Tibial artery (tissue), 4 donors: ENCODE data around the gene GLS.

Experiments
- DNase-seq, 2 donors: peaks; one replicate each; pipeline ENCODE4 v3.0.0-alpha.2; 2019
- H3K27ac ChIP-seq, 2 donors: fragments of 200-600 bp; sonication (generic) in 1 of 2; 1 replicate in 1 of 2; 2 replicates in 1 of 2; pipeline ENCODE4 v1.5.1; 2018 to 2019; ENCODE audit warnings: mild to moderate bottlenecking in 1 of 2
- H3K27me3 ChIP-seq, 2 donors: fragments of 200-600 bp; sonication (generic) in 1 of 2; one replicate each; pipeline versions ENCODE4 v1.5.1 to v1.6.0; 2016 to 2019
- H3K36me3 ChIP-seq, 3 donors: fragments of 200-600 bp; sonication (generic) in 2 of 3; one replicate each; pipeline ENCODE4 v1.5.1; 2016 to 2019; ENCODE audit warnings: mild to moderate bottlenecking in 2 of 3
- H3K4me1 ChIP-seq, 4 donors: fragments of 200-600 bp; sonication (generic) in 2 of 4; 1 replicate in 3 of 4; 2 replicates in 1 of 4; pipeline ENCODE4 v1.5.1; 2016 to 2019
- H3K4me3 ChIP-seq, 2 donors: fragments of 200-600 bp; sonication (generic) in 1 of 2; 1 replicate in 1 of 2; 2 replicates in 1 of 2; pipeline ENCODE4 v1.5.1; 2018 to 2019; ENCODE audit warnings: mild to moderate bottlenecking in 2 of 2
- H3K9me3 ChIP-seq, 3 donors: fragments of 200-600 bp; sonication (generic) in 1 of 3; one replicate each; pipeline ENCODE4 v1.5.1; 2016 to 2019
- intact Hi-C: fragments of 100-400 bp; cut with DNase I; formaldehyde crosslinking; loops from one replicate; pipeline ENCODE4 v1.15.0; 2023; ENCODE audit warnings: low total_unique reads
- TF ChIP-seq, protein P1 (sequence below), 2 experiments: fragments of 200-600 bp in 1 of 2; fragments of 450-650 bp in 1 of 2; IDR thresholded peaks; one replicate each; pipeline ENCODE4 v1.5.1; 2017 to 2019; ENCODE audit warnings: antibody characterized with exemption in 2 of 2, mild to moderate bottlenecking in 1 of 2, moderate library complexity in 1 of 2

GLS gene

DNA sequence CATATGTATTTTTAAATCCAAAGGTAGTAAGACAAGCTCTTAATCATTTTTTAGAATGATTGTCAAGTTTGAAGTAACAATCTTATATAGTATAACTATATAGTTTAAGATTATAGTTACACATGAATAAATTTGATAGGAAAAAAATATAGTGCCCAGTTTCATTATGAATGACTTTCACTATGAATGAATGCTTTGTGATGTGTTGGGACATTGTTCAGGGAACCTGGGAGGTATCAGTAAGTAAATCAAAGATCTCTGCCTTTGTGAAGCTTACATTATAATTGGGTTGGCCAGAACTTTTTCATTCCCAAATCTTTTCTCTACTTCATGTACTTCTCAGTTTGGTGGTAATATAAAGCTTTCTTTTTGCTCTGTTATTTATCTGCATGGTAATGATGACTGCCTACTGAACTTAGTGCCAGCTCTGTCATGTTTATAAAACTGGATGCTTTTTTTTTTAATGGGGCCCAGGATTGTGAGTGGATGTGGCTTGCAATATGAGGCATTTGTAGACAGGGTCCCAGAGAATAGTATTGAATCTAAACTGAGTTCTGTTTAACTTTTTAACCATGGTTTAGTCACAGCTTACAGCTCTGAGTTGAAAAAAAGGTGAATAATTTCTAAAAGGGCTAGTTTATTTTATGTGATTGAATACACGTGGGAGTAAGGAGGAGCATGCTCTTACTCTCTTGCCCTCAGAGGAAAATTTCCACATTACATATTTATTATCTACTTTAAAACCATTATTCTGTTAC, 23.3 kb downstream of the GLS start:
- H3K27me3 ChIP-seq, result no peaks in the 10 kb centered on the region
- intact Hi-C loops, result no loop called here
- peaks cover 23 to 68% (median 58%) of the 10 kb centered on the region in 3 donors for H3K36me3 ChIP-seq
- TF ChIP-seq, protein P1, sequence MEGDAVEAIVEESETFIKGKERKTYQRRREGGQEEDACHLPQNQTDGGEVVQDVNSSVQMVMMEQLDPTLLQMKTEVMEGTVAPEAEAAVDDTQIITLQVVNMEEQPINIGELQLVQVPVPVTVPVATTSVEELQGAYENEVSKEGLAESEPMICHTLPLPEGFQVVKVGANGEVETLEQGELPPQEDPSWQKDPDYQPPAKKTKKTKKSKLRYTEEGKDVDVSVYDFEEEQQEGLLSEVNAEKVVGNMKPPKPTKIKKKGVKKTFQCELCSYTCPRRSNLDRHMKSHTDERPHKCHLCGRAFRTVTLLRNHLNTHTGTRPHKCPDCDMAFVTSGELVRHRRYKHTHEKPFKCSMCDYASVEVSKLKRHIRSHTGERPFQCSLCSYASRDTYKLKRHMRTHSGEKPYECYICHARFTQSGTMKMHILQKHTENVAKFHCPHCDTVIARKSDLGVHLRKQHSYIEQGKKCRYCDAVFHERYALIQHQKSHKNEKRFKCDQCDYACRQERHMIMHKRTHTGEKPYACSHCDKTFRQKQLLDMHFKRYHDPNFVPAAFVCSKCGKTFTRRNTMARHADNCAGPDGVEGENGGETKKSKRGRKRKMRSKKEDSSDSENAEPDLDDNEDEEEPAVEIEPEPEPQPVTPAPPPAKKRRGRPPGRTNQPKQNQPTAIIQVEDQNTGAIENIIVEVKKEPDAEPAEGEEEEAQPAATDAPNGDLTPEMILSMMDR (IDR thresholded peaks at IDR 0.05), result no peak
- no peaks in the 10 kb centered on the region for H3K9me3 ChIP-seq
- DNase-seq, result no peak
- no peak overlapping the region for H3K4me3 ChIP-seq
- peak overlapping the region; percentile 12 to 42 for H3K27ac ChIP-seq
- H3K4me1 ChIP-seq, result peaks cover 0 to 43% (median 4%) of the 10 kb centered on the region in 4 donors

DNA sequence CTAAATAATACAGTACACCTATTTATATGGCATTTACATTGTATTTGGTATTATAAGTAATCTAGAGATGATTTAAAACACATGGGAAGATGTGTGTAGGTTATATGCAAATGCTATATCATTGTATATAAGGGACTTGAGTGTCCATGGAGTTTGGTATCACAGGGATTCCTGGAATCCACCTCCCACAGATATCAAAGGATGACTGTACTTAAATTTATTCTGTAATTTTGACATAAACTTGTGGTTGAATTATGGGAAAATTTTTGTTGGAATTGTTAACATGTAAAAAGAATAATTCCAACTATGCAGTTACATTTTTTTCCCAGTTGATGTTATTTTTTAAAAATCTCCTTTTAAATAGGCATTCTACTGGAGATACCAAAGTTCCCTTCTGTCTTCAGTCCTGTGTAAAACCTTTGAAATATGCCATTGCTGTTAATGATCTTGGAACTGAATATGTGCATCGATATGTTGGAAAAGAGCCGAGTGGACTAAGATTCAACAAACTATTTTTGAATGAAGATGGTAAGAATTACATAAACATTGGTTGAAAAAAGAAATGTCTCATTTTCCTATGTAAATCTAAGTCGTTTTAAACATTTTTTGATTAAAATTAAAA, 24.1 kb downstream of the GLS start:
- H3K27ac ChIP-seq, result peak overlapping the region; percentile 20 to 42
- TF ChIP-seq, protein P1 (IDR thresholded peaks at IDR 0.05), result no peak
- peaks cover 0 to 48% (median 4%) of the 10 kb centered on the region in 4 donors for H3K4me1 ChIP-seq
- no peaks in the 10 kb centered on the region for H3K27me3 ChIP-seq
- H3K9me3 ChIP-seq, result no peaks in the 10 kb centered on the region
- no peak for DNase-seq
- no peak overlapping the region for H3K4me3 ChIP-seq
- intact Hi-C loops, result no loop called here
- peaks cover 23 to 65% (median 56%) of the 10 kb centered on the region in 3 donors for H3K36me3 ChIP-seq

DNA sequence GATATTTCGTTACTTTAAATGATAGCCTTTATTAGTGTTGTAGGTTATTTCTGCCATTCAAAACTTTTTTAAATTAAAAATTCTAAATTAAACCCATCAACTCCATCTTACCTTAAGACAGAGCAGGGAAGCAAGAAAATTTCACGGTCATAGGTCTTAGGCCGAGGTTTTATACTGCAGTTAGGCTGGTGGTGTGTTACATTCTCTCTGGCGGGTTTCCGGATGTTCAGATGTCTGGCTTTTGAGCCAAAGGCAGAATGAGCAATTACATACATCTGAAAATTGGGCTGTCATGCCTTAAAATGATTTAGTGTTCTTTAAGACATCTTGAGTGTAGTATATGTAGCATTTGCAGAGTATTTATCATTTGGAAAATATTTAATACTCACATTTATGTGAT, 27.9 kb downstream of the GLS start:
- intact Hi-C loops, result no loop called here
- peaks cover 12 to 31% (median 30%) of the 10 kb centered on the region in 3 donors for H3K36me3 ChIP-seq
- H3K27ac ChIP-seq, result peak overlapping the region in 1 of 2 donors; percentile 4

GRCh38 chr2:190909680-190910079, 29.1 kb downstream of the GLS start:
- DNase-seq, result no peak
- TF ChIP-seq, protein P1 (IDR thresholded peaks at IDR 0.05), result no peak
- Histone ChIP-seq H3K36me3 (peaks cover 17 to 25% (median 23%) of the 10 kb centered on the region in 3 donors), H3K4me3 (no peak overlapping the region), H3K9me3 (no peaks in the 10 kb centered on the region), H3K27ac (peak overlapping the region; percentile 30 to 53), H3K27me3 (no peaks in the 10 kb centered on the region), H3K4me1 (peaks cover 0 to 67% (median 6%) of the 10 kb centered on the region in 4 donors)
- intact Hi-C loops, result no loop called here

More for the DNA sequence above, 27.9 kb downstream of the GLS start:
- Histone ChIP-seq H3K4me3 (no peak overlapping the region), H3K9me3 (no peaks in the 10 kb centered on the region), H3K4me1 (peaks cover 0 to 74% (median 9%) of the 10 kb centered on the region in 4 donors), H3K27me3 (no peaks in the 10 kb centered on the region)
- TF ChIP-seq, protein P1 (IDR thresholded peaks at IDR 0.05), result no peak
- no peak for DNase-seq

- Histone ChIP-seq H3K36me3 (peaks cover 15 to 20% (median 17%) of the 10 kb centered on the region in 3 donors), H3K4me1 (peaks cover 0 to 65% (median 5%) of the 10 kb centered on the region in 4 donors), H3K27ac (peak overlapping the region; percentile 30 to 53), H3K9me3 (no peaks in the 10 kb centered on the region), H3K27me3 (no peaks in the 10 kb centered on the region), H3K4me3 (no peak overlapping the region)
- no peak for DNase-seq
- intact Hi-C loops, result no loop called here
- TF ChIP-seq, protein P1 (IDR thresholded peaks at IDR 0.05), result no peak
Measured at GRCh38 chr2:190910341-190911136, 29.9 kb downstream of the GLS start.
